Midbrain (tissue), 1 donor: ENCODE results near the gene DYRK1A.

Experiments
- DNase-seq: peaks from one replicate; lab custom pipeline; 2025; lab: John Stamatoyannopoulos, UW

Gene DYRK1A

GRCh38 chr21:37419228-37419906 is 52.8 kb downstream of the DYRK1A start:
- DNase-seq, result no peak

DNA sequence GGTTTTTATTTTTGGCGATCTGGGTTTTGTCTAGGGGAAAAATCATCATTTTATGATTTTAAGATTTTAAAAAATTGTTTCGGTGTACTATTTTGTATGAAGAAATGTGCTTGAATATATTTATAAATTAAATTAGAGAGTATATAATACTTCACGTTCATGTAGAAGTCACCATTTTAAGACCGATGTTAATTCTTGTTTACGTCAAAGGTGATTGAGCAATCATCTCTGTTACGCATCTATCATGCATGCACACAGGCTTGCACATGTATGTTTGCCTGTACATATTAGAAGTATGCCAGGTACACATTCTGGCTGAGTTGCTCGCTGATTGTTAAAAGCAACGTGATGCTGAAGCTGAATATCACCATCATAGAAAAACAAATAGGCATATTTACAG is 54.7 kb downstream of the DYRK1A start:
- no peak for DNase-seq

DNA sequence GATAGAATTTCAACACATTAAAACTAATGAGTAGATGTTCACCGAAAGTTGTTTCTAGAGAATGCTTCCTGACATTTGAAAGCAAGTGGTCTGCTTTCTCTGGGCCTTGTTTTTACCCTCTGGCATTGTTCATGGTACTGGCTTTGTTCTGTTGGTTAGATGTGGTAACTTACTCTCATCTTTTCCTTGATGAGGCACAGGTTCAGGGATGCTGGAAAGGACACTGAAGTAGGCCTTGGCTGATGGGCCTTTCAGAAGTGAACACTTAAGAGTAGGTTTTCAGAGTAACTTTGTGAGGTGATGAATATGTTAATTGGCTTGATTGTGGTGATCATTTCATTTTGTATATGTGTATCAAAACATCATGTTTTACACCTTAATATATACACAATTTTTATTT is 55.8 kb downstream of the DYRK1A start:
- DNase-seq, result no peak

DNA sequence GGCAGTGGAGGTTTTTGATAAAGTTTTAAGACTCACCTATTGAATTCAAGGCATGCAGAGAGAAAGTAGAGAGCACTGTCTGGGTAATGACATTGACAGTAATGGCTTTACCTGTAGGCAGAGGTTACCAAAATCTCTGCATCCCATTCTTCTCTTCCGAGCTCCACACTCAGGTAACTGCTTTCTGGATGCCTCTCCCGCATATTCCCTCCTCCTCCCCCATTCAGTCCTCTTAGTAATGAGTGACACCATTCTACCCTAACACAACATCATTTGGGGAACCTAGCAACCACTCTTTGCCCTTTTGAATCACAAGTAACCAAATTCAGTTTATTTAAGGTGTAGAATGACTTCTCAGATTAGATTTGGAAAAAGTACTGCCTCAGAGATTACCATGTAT is 56.5 kb downstream of the DYRK1A start:
- no peak for DNase-seq

DNA sequence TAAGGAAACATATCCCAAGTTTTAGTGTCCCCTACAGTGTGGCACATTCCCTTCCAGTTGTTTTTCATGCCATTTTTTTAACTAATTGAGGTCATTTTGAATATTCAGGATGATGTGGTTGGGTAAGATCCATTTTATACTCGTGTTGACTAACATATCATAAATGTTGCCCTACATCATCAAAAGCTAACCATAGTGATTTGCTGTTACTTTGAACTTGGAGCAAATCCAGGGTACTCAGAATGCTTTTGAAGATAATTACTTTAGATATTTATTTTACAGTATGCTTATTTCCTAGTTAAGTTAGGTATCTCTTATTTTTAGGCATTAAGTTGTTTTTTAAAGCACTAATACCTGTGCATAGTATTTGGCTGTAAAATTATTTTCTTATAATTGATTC is 57.8 kb downstream of the DYRK1A start:
- DNase-seq, result no peak

GRCh38 chr21:37425001-37425400 is 58.4 kb downstream of the DYRK1A start:
- DNase-seq, result no peak

DNA sequence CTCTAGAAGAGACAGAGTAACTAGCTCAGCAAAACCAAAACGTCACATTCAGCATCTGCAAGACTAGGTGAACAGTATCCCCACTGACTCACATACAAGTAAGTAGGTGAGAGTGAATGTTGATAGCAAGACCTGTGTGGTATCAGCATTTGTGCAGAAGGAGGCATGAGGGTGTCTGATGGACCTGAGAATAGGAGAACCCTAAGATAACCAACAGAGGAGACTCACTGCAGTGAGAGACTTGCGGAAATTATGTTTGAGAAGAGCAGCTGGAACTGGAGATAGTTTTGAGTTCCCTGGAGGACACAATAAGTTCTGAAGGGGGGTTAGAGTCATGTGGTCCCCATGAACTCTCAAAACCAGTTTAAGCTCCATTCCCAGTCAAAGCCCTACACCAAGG is 59.1 kb downstream of the DYRK1A start:
- no peak for DNase-seq

- no peak for DNase-seq
Observed at GRCh38 chr21:37427221-37427620, 60.6 kb downstream of the DYRK1A start.

GRCh38 chr21:37429356-37429755 is 62.8 kb downstream of the DYRK1A start:
- no peak for DNase-seq

DNA sequence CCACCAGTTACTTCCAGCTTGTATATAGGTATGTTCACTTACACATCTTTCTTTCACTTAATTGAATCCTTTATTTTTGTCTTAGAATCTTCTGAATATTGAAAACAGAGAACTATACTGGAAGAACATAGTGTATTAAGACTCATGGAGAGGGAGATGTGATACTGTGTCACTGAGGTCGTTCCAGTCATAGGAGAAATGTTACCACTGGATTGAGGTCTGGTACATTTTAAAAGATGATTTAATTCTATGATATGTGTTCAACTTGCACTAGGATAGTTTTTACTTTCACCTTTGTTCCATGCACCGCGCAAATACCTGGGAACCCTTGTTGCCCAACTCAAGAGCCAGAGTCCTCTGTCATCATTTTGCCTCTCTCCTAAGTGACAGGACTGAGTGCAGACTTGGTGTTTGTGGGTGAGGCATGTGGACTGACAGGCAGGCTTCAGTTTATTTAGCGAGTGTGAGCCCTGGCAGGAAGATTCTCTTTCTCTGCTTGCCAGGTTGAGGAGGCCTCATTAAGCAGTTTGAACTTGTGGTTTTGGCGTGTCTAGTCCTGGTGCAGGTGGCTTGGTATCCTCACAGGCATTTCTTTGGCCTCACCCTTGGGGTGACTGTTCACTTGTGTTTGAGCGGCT is 63.7 kb downstream of the DYRK1A start:
- no peak for DNase-seq

DNA sequence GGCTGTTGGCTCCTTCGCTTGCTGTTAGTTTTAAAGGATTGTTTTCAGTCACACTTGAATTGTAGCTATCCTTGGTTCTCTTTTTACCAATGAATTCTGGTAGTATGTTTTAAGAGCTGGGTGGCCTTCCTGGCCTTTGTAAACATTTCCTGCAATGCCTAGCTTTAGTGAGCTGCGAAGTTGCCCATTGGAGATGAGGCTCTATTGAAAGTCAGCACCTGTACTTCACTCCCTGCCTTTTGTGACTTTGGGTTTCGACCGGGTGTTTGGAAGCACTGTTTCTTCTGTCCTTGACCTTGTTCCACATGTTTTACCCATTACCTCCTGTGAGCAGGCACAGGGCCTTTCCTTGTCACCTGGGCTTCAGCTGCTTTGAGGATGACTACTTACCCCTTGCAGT is 64.7 kb downstream of the DYRK1A start:
- DNase-seq, result no peak

- no peak for DNase-seq
Observed at GRCh38 chr21:37432710-37433455, 66.3 kb downstream of the DYRK1A start.

GRCh38 chr21:37433456-37433840 is 66.9 kb downstream of the DYRK1A start:
- DNase-seq, result no peak

GRCh38 chr21:37435120-37435519 is 68.5 kb downstream of the DYRK1A start:
- DNase-seq, result peak; percentile 91

DNA sequence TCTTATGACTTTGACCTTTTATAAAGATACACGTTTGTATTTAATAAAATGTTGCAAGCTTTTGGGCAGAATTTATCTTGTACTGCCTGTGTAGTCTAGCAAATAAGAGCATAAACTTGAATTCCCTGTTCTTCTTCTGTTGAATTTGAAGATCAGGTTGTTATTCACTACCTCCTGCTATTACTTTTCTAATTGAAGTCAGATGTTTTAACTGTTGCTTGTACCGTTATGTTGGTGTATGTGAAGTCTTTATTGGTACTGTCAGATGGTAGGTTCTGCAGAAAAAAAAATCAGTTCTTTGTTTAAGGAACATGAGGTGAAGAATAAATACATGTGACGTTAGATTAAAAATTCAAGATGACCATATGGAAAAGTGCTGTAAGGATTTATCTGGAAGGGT is 69.1 kb downstream of the DYRK1A start:
- DNase-seq, result no peak

- no peak for DNase-seq
Observed at GRCh38 chr21:37436174-37436573, 69.6 kb downstream of the DYRK1A start.

DNA sequence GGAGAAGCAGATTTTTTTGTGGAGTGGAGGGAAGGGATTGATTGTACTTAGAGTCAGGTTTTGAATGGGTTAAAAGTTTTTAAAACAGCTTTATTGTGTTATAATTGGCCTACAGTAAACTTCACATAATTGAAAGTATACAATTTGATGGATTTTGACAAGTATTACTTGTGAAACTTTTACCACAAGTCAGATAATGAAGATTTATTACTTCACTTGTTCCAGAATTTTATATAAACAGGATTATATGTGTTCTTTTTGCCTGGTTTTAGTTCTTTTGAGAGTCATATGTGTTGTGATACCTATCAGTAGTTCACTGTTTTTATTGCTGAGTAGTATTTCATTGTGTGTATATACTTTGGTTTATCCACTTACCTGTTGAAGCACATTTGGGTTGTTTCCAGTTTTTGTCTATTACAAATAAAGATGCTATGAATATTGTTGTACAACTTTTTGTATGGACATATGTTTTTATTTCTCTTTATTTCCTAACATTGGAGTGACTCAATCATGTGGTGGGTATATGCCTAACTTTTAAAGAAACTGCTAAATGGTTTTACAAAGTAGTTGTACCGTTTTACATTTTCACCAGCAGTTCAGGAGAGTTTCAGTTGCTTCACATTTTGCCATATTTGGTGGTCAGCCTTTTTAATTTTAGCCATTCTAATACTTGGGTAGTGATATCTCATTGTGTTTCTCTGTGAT is 71.0 kb downstream of the DYRK1A start:
- DNase-seq, result no peak

DNA sequence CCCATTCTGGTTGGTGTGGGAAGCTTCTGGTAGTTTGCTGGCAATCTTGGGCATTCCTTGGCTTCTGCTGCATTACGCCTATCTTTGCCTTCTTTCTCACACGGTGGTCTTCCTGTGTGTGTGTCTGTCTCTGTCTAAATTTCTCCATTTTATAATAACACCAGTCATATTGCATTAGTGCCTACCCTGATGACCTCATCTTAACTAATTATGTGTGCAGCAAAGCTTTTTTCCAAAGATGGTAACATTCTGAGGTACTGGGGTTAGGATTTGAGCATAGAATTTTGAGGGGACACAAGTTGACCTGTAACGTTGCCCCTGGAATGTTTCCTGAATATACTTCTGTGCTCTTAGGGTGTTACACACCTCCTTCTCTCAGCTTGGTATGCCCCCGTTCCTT is 77.1 kb downstream of the DYRK1A start:
- no peak for DNase-seq

- no peak for DNase-seq
Observed at GRCh38 chr21:37445228-37445627, 78.7 kb downstream of the DYRK1A start.

GRCh38 chr21:37446552-37446951 is 80.0 kb downstream of the DYRK1A start:
- no peak for DNase-seq

- DNase-seq, result no peak
Observed at GRCh38 chr21:37447288-37447936, 80.8 kb downstream of the DYRK1A start.

GRCh38 chr21:37449302-37449937 is 82.8 kb downstream of the DYRK1A start:
- no peak for DNase-seq
